Calu3 (cell line): Measurements from ENCODE around the gene BEAN1. TPM values are rescaled to one million over a fixed set of nuclear protein-coding genes. Genes with fewer than 3 reads are reported as not detected.

ENCODE experiments used
- BruUV-seq: library from RNA; stranded (reverse); fragments of 400-500 nt; replicated peaks from 2 replicates; lab custom pipeline; 2021; lab: Mats Ljungman, UMichigan
- CTCF ChIA-PET: fragments of 300-600 bp; sonication (Branson Sonifier 250); formaldehyde crosslinking; loops from one replicate; lab custom pipeline; 2022; ENCODE audit warnings: antibody characterized with exemption; lab: Charles Lee
- DNase-seq: peaks from one replicate; pipeline ENCODE4 v3.0.0; 2022
- H3K27ac Mint-ChIP-seq: one replicate; pipeline ENCODE4 v1.8.0; 2022; ENCODE audit warnings: mixed read lengths; ENCODE audit not compliant: unreplicated experiment
- H3K27me3 Mint-ChIP-seq: one replicate; pipeline ENCODE4 v1.8.0; 2022; ENCODE audit warnings: mixed read lengths; ENCODE audit not compliant: unreplicated experiment
- H3K36me3 Mint-ChIP-seq: one replicate; pipeline ENCODE4 v1.8.0; 2022; ENCODE audit warnings: mild to moderate bottlenecking, moderate library complexity, mixed read lengths; ENCODE audit not compliant: insufficient read depth, unreplicated experiment
- H3K4me1 Mint-ChIP-seq: one replicate; pipeline ENCODE4 v1.8.0; 2022; ENCODE audit warnings: mild to moderate bottlenecking, low read depth, mixed read lengths; ENCODE audit not compliant: unreplicated experiment
- H3K4me3 Mint-ChIP-seq: one replicate; pipeline ENCODE4 v1.8.0; 2022; ENCODE audit warnings: mild to moderate bottlenecking, low read depth, moderate library complexity, mixed read lengths; ENCODE audit not compliant: unreplicated experiment
- H3K9me3 Mint-ChIP-seq: one replicate; pipeline ENCODE4 v1.8.0; 2022; ENCODE audit warnings: low read depth, mixed read lengths; ENCODE audit not compliant: unreplicated experiment
- intact Hi-C: fragments of 100-400 bp; cut with micrococcal nuclease; formaldehyde crosslinking; loops from one replicate; pipeline ENCODE4 v1.10.0; 2022; ENCODE audit not compliant: unreplicated experiment
- total RNA-seq: library from RNA; stranded (reverse); gene quantifications from 2 replicates; pipeline ENCODE4 v1.2.3, GENCODE V29; 2022
- TF ChIP-seq, protein P1 (sequence below): fragments of 200-600 bp; IDR thresholded peaks from one replicate; pipeline ENCODE4 v1.8.0; 2022; ENCODE audit warnings: antibody characterized with exemption; ENCODE audit not compliant: unreplicated experiment

The BEAN1 gene
- total RNA-seq, 1 experiment from 2014 or later: 3.1 TPM

DNA sequence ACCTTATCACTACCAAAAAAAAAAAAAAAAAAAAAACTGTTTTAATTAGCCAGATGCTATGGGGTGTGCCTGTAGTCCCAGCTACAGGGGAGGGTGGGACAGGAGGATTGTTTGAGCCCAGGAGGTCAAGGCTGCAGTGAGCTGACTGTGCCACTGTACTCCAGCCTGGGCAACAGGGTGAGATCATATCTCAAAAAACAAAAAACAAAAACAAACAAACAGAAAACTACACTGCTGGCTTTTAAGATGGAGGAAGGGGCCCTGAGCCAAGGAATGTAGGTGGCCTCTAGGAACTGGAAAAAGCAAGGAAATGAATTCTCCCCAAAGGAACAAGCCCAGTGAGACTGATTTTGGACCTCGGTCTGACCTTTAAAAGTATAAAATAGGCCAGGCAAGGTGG is 61.4 kb downstream of the BEAN1 start:
- TF ChIP-seq, protein P1, sequence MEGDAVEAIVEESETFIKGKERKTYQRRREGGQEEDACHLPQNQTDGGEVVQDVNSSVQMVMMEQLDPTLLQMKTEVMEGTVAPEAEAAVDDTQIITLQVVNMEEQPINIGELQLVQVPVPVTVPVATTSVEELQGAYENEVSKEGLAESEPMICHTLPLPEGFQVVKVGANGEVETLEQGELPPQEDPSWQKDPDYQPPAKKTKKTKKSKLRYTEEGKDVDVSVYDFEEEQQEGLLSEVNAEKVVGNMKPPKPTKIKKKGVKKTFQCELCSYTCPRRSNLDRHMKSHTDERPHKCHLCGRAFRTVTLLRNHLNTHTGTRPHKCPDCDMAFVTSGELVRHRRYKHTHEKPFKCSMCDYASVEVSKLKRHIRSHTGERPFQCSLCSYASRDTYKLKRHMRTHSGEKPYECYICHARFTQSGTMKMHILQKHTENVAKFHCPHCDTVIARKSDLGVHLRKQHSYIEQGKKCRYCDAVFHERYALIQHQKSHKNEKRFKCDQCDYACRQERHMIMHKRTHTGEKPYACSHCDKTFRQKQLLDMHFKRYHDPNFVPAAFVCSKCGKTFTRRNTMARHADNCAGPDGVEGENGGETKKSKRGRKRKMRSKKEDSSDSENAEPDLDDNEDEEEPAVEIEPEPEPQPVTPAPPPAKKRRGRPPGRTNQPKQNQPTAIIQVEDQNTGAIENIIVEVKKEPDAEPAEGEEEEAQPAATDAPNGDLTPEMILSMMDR: no peak
- CTCF ChIA-PET: interaction anchor here (0.7 kb wide), 2 partner anchors 63 to 126 kb away, joined by 4 to 7 read pairs; no protein-coding TSS in a partner anchor

DNA sequence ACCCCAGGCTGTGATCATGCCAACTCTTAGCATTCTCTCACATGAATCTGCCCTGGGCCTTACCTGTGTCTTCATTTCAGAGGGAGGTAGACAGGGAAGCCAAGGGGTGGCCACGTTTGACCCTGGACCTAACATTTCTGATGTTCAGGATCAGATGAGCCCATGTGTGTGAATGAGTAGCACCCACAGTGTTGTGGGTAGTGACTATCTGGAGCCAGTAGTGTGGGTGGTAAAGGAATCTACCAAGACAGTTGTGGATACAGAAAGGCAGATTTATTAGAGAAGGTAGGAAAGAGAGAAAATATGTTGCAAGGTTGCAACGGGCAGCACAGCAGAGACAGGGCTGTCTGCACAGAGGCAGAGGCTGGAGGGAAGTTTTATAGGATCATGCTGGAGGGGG is 62.3 kb downstream of the BEAN1 start:
- CTCF ChIA-PET: no interaction called here
- peaks cover 27% of the 10 kb centered on the region for H3K4me1 Mint-ChIP-seq
- no TSS peak for BruUV-seq
- no peaks in the 10 kb centered on the region for H3K27me3 Mint-ChIP-seq
- intact Hi-C loops: no loop called here
- no peak for DNase-seq
- TF ChIP-seq, protein P1: no peak
- no peaks in the 10 kb centered on the region for H3K9me3 Mint-ChIP-seq
- H3K4me3 Mint-ChIP-seq: no peak overlapping the region
- peaks cover 10% of the 10 kb centered on the region for H3K36me3 Mint-ChIP-seq
- H3K27ac Mint-ChIP-seq: no peak overlapping the region

More for the DNA sequence above, 61.4 kb downstream of the BEAN1 start:
- intact Hi-C loops: no loop called here
- H3K36me3 Mint-ChIP-seq: peaks cover 15% of the 10 kb centered on the region
- BruUV-seq: no TSS peak
- no peak for DNase-seq
- H3K9me3 Mint-ChIP-seq: no peaks in the 10 kb centered on the region
- H3K4me3 Mint-ChIP-seq: no peak overlapping the region
- peaks cover 35% of the 10 kb centered on the region for H3K4me1 Mint-ChIP-seq
- H3K27ac Mint-ChIP-seq: peak overlapping the region; percentile 60
- no peaks in the 10 kb centered on the region for H3K27me3 Mint-ChIP-seq

DNA sequence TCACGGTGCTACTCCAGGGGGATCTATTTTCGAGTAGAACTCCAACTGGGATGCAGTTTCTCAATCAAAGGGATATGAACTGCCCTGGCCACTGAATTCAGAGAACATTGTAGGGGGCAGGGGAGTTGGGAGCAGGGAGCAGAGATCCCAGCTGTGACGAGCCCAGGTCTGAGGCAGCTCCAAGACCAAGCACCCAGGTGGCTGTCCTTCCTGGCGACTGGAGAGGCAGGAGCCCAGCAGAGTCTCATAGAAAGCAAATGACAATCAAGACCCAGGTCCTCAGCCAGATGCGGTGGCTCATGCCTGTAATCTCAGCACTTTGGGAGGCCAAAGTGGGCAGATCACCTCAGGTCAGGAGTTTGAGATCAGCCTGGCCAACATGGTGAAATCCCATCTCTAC is 62.7 kb downstream of the BEAN1 start:
- no peaks in the 10 kb centered on the region for H3K9me3 Mint-ChIP-seq
- BruUV-seq: no TSS peak
- no peaks in the 10 kb centered on the region for H3K27me3 Mint-ChIP-seq
- no peak overlapping the region for H3K4me3 Mint-ChIP-seq
- peaks cover 8% of the 10 kb centered on the region for H3K36me3 Mint-ChIP-seq
- intact Hi-C loops: no loop called here
- H3K27ac Mint-ChIP-seq: no peak overlapping the region
- CTCF ChIA-PET: no interaction called here
- DNase-seq: no peak
- TF ChIP-seq, protein P1: no peak
- peaks cover 22% of the 10 kb centered on the region for H3K4me1 Mint-ChIP-seq

DNA sequence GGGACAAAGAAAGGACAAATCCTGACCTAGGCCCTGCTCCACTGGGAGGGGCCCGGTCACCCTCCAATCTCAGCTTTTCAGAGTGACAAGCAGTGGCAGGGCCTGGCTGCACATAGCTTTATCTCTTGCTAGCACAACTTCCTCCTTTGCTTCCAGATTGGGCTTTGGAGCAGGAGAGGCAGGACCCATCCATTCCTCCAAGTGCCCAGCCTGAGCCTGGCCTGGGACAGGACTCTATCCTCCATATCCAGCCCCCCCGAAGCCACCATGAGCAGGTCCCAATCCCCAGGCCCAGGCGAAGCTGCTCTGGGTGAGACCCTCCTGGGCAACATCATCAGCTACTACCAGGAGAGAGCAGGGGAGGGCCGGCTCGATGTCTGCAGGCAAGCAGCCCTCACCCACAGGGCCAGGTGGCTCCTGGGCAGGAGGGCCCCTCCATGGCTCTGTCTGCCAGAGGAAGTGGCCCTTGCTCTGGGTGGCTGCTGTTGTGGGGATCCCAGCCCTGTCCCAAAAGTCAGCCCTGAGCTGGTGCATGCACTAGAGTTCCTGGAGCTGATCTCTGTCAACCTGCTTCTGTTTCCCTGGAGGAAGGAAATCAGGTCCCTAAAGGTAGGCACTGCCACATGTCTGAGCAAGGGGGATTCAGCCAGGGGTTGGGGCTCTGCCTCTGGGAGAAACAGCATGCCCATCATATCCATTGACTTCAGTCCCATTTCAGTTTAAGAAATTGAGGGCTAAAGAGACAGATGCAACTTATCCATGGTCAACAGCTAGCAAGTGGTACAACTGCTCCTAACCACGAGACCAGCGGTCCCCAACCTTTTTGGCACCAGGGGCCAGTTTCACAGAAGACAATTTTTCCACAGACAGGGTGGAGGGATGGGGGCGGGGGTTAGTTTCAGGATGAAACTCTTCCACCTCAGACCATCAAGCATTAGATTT is 64.0 kb downstream of the BEAN1 start:
- Mint-ChIP-seq H3K36me3 (peaks cover 4% of the 10 kb centered on the region), H3K9me3 (no peaks in the 10 kb centered on the region), H3K4me1 (peaks cover 22% of the 10 kb centered on the region), H3K27me3 (no peaks in the 10 kb centered on the region), H3K4me3 (no peak overlapping the region), H3K27ac (no peak overlapping the region)
- BruUV-seq: no TSS peak
- TF ChIP-seq, protein P1: no peak
- CTCF ChIA-PET: interaction anchor here (1.4 kb wide), 1 partner anchor 12 kb away, joined by 3 read pairs; no protein-coding TSS in a partner anchor
- no peak for DNase-seq
- intact Hi-C loops: no loop called here
